ENCODE data around the gene VASN. TPM values are rescaled to one million over a fixed set of nuclear protein-coding genes. Genes with fewer than 3 reads are reported as not detected.

VASN gene
- total RNA-seq, 1 donor from 2014 or later = 3.1 TPM

GRCh38 chr16:4350787-4351659 lies 20.6 kb upstream of the VASN start, which contains the start of gene PAM16:
Gene PAM16, minus strand, starts transcription at chr16:4351321. Its CDS starts 87 bp downstream, at chr16:4351234.
- Histone ChIP-seq H3K9ac (peak within 1 kb of the TSS; percentile 85), H3K27ac (no peak within 1 kb of the TSS), H3K79me2 (ENCODE audit: low read depth) (peaks cover 47% of the 10 kb centered on the region), H3K4me3 (peak within 1 kb of the TSS; percentile 96), H3K27me3 (peaks cover 6% of the 10 kb centered on the region), H3K4me2 (peak within 1 kb of the TSS; percentile 93), H3F3A (ENCODE audit: low read depth) (peaks cover 11% of the 10 kb centered on the region), H2AFZ (replicated peaks) (peak within 1 kb of the TSS; percentile 83), H4K20me1 (ENCODE audit: low read depth) (peaks cover 24% of the 10 kb centered on the region), H3K4me1 (peaks cover 4% of the 10 kb centered on the region), H3K36me3 (no peaks in the 10 kb centered on the region), H3K9me3 (ENCODE audit: low read depth) (no peaks in the 10 kb centered on the region)
- H3K27ac Mint-ChIP-seq = no peak within 1 kb of the TSS
- H3K4me1 Mint-ChIP-seq = peaks cover 10% of the 10 kb centered on the region
- H3K9me3 Mint-ChIP-seq = no peaks in the 10 kb centered on the region
- peaks cover 11% of the 10 kb centered on the region for H3K27me3 Mint-ChIP-seq (ENCODE audit: insufficient read depth, low read depth)
- H3K36me3 Mint-ChIP-seq = peaks cover 3% of the 10 kb centered on the region
- H3K4me3 Mint-ChIP-seq = peak within 1 kb of the TSS; percentile 94
- TF ChIP-seq EZH2 (IDR thresholded peaks at IDR 0.05) = no peak
- no peak for TF ChIP-seq EZH2phosphoT487 (IDR thresholded peaks at IDR 0.05)
- TF ChIP-seq CTCF (IDR thresholded peaks at IDR 0.05) = peak; percentile 28
- DNase-seq (ENCODE audit: low spot score) = peak; percentile 99

- Mint-ChIP-seq H3K27me3 (ENCODE audit: insufficient read depth, low read depth) (peaks cover 14% of the 10 kb centered on the region), H3K4me1 (peaks cover 10% of the 10 kb centered on the region), H3K36me3 (peaks cover 3% of the 10 kb centered on the region), H3K4me3 (peak overlapping the region; percentile 94), H3K9me3 (no peaks in the 10 kb centered on the region), H3K27ac (no peak overlapping the region)
- H3K79me2 ChIP-seq (ENCODE audit: low read depth) = peaks cover 38% of the 10 kb centered on the region
- peaks cover 24% of the 10 kb centered on the region for H4K20me1 ChIP-seq (ENCODE audit: low read depth)
- TF ChIP-seq EZH2phosphoT487 (IDR thresholded peaks at IDR 0.05) = no peak
- no peak for TF ChIP-seq EZH2 (IDR thresholded peaks at IDR 0.05)
- H2AFZ ChIP-seq (replicated peaks) = no peak overlapping the region
- H3K27ac ChIP-seq = no peak overlapping the region
- H3K4me3 ChIP-seq = no peak overlapping the region
- no peak for DNase-seq (ENCODE audit: low spot score)
- peaks cover 4% of the 10 kb centered on the region for H3K4me1 ChIP-seq
- peaks cover 6% of the 10 kb centered on the region for H3K27me3 ChIP-seq
- no peaks in the 10 kb centered on the region for H3K9me3 ChIP-seq (ENCODE audit: low read depth)
- H3F3A ChIP-seq (ENCODE audit: low read depth) = peaks cover 11% of the 10 kb centered on the region
- no peak overlapping the region for H3K9ac ChIP-seq
- H3K36me3 ChIP-seq = no peaks in the 10 kb centered on the region
- peak overlapping the region; percentile 36 for H3K4me2 ChIP-seq
Measured at GRCh38 chr16:4351880-4352279, 19.8 kb upstream of the VASN start.

GRCh38 chr16:4352843-4353242 lies 18.8 kb upstream of the VASN start:
- H3K27ac Mint-ChIP-seq = no peak overlapping the region
- no peaks in the 10 kb centered on the region for H3K36me3 ChIP-seq
- H3K27me3 Mint-ChIP-seq (ENCODE audit: insufficient read depth, low read depth) = peaks cover 14% of the 10 kb centered on the region
- no peak overlapping the region for H3K27ac ChIP-seq
- peaks cover 11% of the 10 kb centered on the region for H3F3A ChIP-seq (ENCODE audit: low read depth)
- peaks cover 4% of the 10 kb centered on the region for H3K4me1 ChIP-seq
- peaks cover 3% of the 10 kb centered on the region for H3K36me3 Mint-ChIP-seq
- H2AFZ ChIP-seq (replicated peaks) = no peak overlapping the region
- H3K4me3 ChIP-seq = no peak overlapping the region
- H3K4me2 ChIP-seq = no peak overlapping the region
- peaks cover 18% of the 10 kb centered on the region for H4K20me1 ChIP-seq (ENCODE audit: low read depth)
- TF ChIP-seq EZH2phosphoT487 (IDR thresholded peaks at IDR 0.05) (no peak), EZH2 (IDR thresholded peaks at IDR 0.05) (no peak), CTCF (IDR thresholded peaks at IDR 0.05) (no peak)
- DNase-seq (ENCODE audit: low spot score) = no peak
- H3K9me3 Mint-ChIP-seq = no peaks in the 10 kb centered on the region
- H3K9me3 ChIP-seq (ENCODE audit: low read depth) = no peaks in the 10 kb centered on the region
- H3K4me1 Mint-ChIP-seq = peaks cover 7% of the 10 kb centered on the region
- peaks cover 6% of the 10 kb centered on the region for H3K27me3 ChIP-seq
- no peak overlapping the region for H3K9ac ChIP-seq
- no peak overlapping the region for H3K4me3 Mint-ChIP-seq
- H3K79me2 ChIP-seq (ENCODE audit: low read depth) = peaks cover 30% of the 10 kb centered on the region

- Mint-ChIP-seq H3K36me3 (no peaks in the 10 kb centered on the region), H3K4me1 (peaks cover 7% of the 10 kb centered on the region), H3K27ac (no peak overlapping the region), H3K9me3 (no peaks in the 10 kb centered on the region), H3K27me3 (ENCODE audit: insufficient read depth, low read depth) (peaks cover 11% of the 10 kb centered on the region), H3K4me3 (no peak overlapping the region)
- peaks cover 11% of the 10 kb centered on the region for H3F3A ChIP-seq (ENCODE audit: low read depth)
- H3K9me3 ChIP-seq (ENCODE audit: low read depth) = no peaks in the 10 kb centered on the region
- TF ChIP-seq CTCF (IDR thresholded peaks at IDR 0.05) = no peak
- no peak for TF ChIP-seq EZH2phosphoT487 (IDR thresholded peaks at IDR 0.05)
- no peak for TF ChIP-seq EZH2 (IDR thresholded peaks at IDR 0.05)
- DNase-seq (ENCODE audit: low spot score) = no peak
- peaks cover 4% of the 10 kb centered on the region for H3K4me1 ChIP-seq
- H3K9ac ChIP-seq = no peak overlapping the region
- H2AFZ ChIP-seq (replicated peaks) = no peak overlapping the region
- H3K27ac ChIP-seq = no peak overlapping the region
- no peak overlapping the region for H3K4me3 ChIP-seq
- no peak overlapping the region for H3K4me2 ChIP-seq
- peaks cover 18% of the 10 kb centered on the region for H4K20me1 ChIP-seq (ENCODE audit: low read depth)
- H3K79me2 ChIP-seq (ENCODE audit: low read depth) = peaks cover 22% of the 10 kb centered on the region
- H3K27me3 ChIP-seq = peaks cover 6% of the 10 kb centered on the region
- H3K36me3 ChIP-seq = no peaks in the 10 kb centered on the region
Measured at GRCh38 chr16:4353675-4354074, 18.0 kb upstream of the VASN start.

All from neural progenitor cell (in vitro differentiated cells).